HG02943 (cell line): ENCODE data around the gene GRM7.
"Not testable (repeated sequence)": the region's sequence is repeated elsewhere in the genome, so short reads cannot be mapped to it uniquely, and the experiment has no call there.

Experiments used
- ATAC-seq: cut with Tn5 transposase; IDR thresholded peaks from one replicate; pipeline ENCODE4 v1.9.1; 2021; ENCODE audit warnings: mild to moderate bottlenecking, low read depth, moderate library complexity; ENCODE audit not compliant: unreplicated experiment

GRM7 gene

DNA sequence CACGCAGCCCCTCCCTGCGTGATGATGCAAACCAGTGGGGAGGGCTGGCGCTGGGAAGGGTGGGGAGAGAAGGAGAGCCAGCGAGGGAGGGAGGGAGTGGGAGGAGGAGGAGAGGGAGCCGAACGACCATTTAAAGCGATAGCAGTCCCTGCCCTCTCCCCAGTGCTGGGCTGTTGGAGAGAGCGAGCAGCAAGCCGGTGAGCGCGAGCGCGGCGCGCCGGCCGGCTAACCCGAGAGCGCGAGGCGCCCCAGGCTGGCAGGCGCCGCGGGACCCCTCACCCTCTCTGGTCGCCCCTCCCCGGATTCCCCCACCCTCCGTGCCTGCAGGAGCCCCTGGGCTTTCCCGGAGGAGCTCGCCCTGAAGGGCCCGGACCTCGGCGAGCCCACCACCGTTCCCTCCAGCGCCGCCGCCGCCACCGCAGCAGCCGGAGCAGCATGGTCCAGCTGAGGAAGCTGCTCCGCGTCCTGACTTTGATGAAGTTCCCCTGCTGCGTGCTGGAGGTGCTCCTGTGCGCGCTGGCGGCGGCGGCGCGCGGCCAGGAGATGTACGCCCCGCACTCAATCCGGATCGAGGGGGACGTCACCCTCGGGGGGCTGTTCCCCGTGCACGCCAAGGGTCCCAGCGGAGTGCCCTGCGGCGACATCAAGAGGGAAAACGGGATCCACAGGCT is at the start of gene GRM7:
Gene GRM7, plus strand, starts transcription at position 162 of the 671 bp plus-strand sequence.
- no peak for ATAC-seq

DNA sequence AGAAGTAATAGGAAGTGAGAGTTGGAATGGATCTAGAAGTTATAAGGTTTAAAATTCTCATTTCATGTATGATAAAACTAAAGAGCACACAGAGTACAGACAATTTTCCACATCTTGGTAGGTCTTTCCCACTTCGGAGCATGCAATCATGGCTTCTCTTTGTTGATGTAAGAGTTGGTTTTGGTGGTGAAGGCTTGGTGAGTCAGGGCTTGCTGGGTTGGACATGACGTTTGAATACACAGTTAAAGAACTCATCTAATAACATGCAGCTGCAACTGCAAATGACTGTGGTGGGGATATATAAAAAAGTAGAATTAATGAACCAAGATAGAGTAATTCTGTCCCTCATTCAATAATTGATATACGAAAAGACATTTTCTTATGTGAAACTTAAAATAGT is 39.5 kb upstream of the GRM7 start:
- no peak for ATAC-seq

DNA sequence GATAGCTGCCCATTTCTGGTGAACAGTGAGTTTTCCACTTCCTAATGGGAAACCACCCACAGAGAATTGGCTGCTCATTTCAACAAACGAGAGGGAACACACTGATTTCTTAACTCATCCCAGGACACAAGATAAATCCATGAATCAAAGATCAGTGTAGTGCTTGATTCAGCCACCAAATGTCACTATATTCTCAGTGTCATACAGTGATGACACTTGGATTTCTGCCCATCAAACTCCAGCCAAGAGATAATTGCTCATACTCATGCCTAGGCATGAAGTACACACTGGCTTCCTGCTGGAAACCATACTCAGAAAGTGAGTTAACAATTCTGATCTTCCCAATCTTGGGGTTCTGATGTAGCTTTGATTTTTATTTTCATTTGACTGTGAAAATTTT is 35.4 kb upstream of the GRM7 start:
- ATAC-seq: no peak

DNA sequence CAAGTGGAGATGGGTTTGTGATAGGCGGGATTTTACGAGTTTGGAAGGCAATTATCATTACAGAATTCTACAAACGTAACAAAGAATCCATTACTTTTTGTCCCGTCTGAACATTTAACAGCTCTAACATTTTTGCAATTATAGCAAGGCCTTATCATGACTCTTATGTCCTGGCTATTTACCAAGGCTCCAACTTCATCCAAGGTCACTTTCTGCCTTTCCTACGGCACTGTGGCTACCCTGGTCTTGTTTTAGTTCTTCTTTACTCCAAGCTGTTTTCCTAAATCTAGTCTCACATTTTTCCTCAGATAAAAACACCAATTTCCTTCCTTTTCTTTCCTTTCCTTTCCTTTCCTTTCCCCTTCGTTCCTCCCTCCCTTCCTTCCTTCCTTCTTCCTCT is 33.5 kb upstream of the GRM7 start:
- no peak for ATAC-seq

DNA sequence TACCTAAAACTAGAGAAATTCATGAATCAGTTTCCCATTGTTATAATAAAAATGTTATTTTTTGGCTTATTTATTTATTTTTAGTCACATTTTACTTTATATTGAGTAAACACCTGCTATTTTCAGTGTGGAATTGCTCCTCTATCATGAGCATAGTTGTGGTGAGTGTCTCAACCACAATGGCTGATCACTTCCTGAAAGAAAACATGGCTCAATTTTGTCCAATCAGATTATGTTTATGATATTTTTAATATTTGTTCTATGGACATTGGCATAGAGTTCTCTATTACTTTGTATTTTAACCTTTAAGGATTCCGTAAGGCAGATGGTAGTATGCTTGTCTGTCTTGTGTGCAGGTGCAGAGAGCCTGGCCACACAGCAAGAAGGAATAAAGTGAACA is 16.2 kb upstream of the GRM7 start:
- ATAC-seq: no peak

DNA sequence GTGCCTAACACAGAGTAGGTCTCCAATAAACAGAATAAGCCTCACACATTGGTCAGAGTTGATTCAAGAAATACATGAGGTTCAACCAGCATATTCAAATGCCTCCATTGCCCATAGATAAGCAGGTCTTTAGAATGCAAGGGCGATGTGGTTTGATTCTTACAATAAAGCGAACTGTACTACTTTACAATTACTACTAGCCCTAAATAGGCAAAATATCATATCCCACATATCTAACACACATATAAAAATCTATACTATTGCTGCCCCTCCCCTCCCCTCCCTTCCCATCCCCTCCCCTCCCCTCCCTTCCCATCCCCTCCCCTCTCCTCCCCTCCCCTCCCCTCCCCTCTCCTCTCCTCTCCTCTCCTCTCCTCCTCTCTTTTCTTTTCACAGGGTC is 6.7 kb upstream of the GRM7 start:
- no peak for ATAC-seq

DNA sequence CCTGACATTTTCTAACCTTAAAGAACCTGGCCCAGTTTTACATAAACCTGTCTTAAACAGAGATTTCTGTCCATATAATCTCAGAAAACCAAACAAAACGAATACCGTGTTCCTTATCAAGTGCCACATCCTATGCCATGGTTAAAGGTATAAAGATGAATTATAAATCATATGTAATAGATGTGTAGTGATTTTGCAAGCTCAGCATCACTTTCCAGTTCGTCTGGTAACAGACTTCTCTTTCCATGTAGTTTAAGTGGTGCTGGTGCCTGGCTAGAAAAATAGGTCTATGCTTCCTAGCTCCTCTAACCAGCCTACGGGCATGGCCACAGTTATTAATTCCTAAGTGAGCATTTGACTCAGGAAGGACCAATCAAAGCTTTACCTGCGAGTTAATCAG is 3.4 kb upstream of the GRM7 start:
- no peak for ATAC-seq

DNA sequence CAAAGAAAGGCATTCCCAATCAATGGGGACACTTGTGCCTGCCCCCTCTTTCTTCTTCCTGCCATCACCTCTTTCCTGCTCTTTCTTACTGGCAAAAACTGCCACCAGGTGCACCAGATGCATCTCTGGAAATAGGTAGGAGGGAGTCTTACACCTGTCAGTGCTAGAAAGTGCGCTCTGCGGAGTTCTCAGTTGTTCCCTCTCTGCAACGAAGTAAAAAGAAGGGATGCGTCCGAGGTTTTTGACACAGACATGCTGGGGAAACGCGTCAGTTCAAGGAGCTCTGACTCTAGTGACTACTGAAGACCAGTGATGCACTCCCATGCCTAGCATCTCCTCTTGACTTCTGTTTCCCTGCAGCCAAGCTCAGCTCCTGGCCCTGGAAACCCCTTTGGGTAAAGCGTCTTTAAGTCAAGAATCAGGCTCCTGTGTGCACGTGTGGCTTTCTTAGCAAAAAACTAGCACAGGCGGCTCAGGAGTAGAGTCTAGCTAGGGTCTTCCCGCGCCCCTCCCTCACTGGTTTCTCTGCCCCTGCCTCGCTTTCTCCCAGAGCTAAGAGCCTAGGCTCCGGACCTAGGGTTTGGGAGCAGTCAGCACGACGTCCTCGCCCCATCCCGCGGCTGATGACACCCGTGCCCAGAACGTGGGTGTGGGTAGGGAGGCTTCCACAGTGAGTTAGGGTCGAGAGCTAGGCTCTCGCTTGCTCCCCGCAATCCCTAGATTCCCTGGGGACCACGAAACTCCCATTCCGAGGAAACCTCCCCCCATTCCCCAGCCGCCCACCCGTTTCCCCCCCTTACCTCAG is 564 bp upstream of the GRM7 start:
- no peak for ATAC-seq

DNA sequence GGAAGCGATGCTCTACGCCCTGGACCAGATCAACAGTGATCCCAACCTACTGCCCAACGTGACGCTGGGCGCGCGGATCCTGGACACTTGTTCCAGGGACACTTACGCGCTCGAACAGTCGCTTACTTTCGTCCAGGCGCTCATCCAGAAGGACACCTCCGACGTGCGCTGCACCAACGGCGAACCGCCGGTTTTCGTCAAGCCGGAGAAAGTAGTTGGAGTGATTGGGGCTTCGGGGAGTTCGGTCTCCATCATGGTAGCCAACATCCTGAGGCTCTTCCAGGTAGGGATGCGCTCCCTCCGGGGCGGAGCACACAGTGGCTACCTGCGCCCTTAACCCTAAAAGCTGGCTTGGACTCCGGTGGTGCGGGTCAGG is 698 bp downstream of the GRM7 start:
- ATAC-seq: no peak

DNA sequence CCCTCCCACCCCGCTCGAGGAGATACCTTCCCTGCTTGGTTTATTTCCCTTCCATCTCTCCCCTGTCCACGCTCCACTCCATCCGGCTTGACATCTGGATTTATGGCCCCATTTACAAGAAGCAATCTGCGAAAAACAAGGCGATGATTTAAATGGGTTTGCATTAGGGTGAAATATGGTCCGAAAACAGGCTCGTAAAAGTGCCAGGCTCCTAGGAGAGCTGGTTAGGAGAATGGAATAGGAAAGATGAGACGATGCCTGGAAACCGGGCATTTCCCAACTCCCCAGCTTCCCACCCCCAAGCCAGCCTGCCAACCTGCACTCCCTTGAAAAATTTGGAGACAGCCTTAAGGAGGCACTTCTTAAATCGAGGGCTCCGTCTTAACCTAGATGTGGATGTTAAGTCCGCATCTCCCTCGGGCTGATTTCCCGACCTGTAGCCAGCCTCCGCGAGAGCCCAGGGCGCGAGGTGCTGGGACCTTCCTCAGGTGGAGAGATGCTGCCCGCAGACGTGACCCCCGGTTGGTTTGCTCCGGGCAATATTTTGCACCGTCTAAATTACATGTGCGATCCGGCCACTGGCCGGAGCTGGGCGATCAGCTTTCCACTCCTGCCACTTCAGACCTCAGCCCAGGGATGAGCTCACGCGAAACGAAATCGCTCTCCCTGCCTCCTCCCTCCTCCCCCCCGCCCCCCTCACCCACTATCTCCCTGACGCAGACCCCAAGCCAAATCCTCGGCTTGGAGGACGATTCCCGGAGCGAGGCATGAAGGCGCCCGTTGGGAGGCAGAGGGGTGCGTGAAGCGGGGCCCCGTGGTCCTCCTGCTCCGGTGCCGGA is 1.3 kb downstream of the GRM7 start:
- ATAC-seq: no peak

DNA sequence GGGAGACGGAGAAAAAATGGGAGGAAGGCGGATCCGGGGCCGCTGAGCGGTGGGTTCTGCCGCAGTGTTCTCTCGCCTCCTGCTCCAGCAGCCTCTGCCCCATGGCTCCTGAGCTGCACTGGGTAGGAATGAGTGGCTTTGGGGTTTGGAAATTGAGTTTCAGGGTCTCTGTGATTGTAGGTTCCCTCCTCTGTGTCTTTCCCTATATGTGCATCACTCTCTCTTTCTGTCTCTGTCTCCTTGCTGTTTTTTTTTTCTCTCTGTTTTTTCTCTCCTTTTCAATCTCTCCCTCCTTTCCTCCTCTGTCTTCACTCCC is 1.9 kb downstream of the GRM7 start:
- no peak for ATAC-seq

DNA sequence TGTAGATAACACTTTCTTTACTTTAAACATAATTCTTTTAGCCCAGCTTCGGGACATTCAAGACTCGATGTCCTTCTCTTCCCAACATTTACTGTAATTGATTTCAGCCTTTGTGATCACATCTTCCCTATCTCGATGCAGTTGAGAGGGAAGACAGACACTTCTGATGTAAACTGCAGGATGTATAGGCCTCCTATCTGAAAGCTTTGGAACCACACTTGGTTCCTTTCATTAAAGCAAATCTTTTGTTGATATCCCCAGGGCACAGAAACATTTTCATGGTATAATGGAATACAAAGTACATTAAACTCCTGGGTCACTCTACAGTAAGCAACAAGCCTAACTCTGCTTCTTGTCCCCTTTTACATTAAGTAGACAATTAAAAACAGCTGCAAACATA is 6.4 kb downstream of the GRM7 start:
- ATAC-seq: no peak

DNA sequence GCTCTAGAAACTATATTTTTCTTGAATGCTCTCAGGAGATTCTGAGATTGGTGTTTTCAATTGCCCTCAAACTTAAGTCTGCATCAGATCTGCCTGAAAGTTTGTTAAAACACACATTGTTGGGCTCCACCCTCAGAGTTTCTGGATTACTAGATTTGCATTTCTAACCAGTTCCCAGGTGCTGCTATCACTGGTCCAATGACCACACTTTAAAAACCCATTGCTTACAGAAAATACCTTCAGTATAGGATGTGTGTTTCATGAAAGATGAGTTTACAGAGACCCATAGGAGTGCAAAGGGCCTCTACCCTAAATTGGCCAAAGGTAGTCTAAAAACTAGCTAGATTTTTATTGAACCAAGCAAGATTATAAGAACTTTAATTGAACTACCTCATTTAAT is 17.8 kb downstream of the GRM7 start:
- ATAC-seq: no peak

DNA sequence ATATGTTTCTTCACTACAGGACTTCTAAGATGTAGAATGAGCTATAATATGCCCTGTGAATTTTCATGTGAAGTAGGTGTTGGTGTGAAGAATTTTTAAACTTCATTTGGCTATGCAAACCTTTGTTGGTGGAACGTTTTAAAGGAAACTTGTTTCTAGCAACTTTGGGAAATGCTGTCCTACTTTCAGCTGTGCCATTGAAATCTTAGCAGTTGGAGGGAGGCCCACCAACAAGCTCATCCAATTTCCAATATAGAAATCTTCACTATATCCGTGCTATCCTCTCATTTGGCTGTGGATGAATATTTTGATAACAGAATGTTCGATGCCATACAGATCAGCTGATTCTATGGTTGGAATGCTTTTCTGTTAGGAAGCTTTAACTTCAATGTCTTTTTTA is 51.3 kb downstream of the GRM7 start:
- ATAC-seq: no peak

DNA sequence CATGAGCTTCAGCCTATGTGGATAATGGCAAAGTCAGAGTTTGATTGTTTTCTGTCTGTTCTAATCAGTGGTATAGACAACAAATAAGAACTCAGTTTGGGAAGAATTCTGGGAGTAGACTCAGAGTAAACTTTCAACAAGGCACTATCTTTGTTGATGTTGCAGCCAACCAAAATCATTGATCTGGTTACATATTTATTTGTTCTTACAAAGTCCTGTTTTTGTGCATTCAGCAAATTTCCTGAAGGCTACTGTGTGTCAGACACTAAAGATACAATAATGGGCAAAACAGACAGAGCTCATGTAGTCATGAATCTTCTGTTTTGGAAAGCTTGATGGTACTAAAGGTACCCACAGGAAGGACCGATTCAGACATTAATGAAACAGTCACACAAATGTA is 55.0 kb downstream of the GRM7 start:
- ATAC-seq: no peak

DNA sequence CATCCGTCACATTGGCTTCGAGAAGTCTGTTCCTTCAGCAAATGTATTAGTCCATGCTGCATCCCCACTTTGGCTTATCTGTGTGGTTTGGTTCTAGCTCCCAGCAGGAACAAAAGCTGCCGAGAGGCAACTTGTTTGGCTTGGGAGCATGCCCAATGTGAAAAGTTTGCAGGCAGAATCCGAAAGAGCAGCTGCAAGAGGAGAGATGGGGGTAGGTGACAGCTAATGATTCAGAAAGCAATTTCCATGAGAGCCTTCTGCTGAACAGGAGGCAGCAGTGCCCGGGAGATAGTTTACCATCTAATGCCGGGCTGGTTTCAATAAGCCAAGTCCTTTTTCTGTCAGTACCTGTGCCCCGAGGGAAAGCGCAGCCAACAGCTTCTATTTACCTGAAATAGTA is 60.2 kb downstream of the GRM7 start:
- no peak for ATAC-seq

DNA sequence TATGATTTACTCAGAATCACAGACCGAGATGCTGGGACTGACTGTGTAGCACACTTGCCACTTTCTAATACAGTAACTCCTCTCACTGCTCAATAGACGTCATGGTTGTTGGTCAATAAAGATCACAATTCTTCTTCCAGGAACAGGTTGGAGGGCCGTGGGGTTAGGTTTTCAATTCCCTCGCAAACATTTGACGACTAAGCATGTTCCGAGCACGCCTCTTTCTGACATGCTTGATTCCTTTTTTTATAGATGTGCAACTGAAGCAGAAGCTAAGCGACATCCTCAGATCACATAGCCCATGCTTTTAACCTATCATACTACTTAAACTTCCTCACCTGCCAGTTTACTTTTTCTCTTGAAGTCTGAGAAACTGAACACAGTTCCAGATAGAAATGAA is 61.0 kb downstream of the GRM7 start:
- ATAC-seq: no peak

DNA sequence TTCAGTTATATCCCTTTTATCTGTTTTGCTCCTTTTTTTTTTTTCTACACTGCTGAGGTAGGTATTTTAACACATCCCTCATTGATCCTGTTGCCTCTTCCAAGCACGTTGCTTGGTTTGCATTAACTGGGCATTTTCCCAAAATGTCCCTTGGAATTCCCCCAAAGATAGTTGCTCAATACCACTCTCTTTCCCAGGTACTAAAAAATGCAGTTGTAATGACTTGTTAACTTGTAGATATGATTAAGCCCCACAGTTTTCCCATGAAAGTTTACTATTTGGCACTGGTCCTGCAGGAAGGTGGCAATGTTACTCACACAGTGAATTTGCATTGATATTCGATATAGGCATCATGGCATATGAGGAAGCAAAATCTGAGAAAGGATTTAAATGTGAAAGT is 67.1 kb downstream of the GRM7 start:
- ATAC-seq: no peak

DNA sequence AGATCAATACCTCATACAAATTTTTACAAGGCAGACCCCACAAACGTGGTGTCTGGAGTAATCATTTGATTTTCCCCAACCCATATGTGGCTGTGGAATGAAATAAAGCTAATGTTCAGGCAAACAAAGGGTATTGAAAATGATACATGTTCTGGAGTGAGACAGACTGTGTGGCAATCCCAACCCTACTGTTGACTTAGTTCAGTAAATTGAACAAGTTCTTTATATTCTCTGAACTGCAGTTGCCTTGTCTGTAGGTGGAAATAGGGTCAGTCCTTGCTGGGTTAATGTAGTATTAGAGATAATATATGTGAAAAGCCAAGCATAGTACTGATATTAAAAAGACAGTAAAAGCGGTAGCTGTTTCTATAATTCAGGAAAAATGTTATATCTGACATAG is 69.0 kb downstream of the GRM7 start:
- no peak for ATAC-seq

DNA sequence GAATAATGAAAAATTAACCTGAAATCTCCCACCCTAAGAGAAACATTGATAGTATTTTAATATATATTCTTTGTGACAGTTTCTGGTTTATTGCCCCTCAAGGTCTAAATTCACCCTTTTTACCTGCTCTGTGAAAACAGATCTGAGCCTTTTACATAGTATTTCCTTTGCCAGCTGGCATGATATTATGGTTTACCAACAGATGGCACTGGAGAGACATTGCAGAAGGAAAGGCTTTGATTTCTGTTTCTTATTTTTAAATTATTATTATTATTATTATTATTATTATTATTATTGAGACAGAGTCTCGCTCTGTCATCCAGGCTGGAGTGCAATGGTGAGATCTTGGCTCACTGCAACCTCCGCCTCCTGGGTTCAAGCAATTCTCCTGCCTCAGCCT is 74.5 kb downstream of the GRM7 start:
- not testable (repeated sequence) for ATAC-seq

DNA sequence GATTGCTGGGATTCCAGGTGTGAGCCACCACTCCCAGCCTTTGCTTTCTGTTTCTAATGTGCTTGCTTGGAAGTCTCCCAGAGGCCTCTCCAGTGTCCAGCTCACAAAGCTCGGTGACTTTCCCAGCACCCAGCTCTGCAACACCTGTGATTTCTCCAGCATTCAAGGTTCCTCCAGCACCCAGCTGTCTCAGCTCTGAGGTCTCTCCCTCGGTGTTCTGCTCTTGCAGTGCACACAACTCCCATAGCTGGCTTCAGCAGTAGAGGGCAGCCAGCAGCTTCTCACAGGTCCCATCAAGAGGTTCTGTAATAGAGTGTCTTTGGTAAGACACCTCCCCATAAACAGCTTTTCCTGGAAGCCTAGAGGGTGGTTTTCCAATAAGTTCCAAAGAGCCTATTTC is 75.1 kb downstream of the GRM7 start:
- ATAC-seq: no peak

DNA sequence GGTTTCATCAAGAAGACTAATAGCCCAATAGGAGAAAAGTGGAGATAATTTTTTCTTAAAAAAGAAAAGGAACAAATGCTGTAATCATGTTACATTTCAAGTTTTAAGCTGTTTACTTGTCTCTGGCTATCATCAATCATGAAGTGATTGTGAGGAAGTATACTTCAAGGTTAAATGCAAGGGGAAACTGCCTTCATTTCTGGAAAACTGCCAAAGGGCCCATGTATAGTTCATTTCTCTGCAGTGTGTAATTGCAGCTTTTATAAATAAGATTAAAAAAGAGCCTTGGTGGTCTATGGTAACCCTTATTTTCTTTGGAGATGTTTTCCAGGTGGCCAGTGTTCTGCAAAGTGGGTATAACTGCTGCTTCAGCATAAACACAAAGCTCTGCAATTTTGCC is 101.9 kb downstream of the GRM7 start:
- no peak for ATAC-seq
